Activated CD8-positive, alpha-beta memory T cell treated with anti-CD3 and anti-CD28 coated beads, Interleukin-2, amount 50 U/mL, for 1 hour (primary cell): ENCODE measurements around the gene FTCD.
"Not testable (repeated sequence)": the region's sequence is repeated elsewhere in the genome, so short reads cannot be mapped to it uniquely, and the experiment has no call there.

Experiments
- DNase-seq: peaks from one replicate; pipeline ENCODE4 v3.0.0-alpha.2; 2020; ENCODE audit errors: extremely low read depth

The FTCD gene

DNA sequence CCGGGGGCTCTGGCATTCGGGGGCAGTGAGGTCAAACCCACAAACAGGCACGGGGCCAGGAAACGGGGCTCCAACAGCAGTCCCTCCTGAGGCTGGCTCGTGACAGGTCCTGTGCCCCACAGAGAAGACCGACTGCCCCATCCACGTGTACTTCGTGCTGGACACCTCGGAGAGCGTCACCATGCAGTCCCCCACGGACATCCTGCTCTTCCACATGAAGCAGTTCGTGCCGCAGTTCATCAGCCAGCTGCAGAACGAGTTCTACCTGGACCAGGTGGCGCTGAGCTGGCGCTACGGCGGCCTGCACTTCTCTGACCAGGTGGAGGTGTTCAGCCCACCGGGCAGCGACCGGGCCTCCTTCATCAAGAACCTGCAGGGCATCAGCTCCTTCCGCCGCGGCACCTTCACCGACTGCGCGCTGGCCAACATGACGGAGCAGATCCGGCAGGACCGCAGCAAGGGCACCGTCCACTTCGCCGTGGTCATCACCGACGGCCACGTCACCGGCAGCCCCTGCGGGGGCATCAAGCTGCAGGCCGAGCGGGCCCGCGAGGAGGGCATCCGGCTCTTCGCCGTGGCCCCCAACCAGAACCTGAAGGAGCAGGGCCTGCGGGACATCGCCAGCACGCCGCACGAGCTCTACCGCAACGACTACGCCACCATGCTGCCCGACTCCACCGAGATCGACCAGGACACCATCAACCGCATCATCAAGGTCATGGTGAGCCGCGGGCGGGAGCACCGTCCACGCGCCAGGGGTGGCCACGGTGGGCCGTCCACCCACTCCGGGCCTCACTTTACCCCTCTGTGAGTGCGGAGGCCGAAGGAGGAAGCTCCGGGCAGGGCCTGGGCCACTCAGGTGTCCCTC, 43.3 kb downstream of the FTCD start:
- no peak for DNase-seq

DNA sequence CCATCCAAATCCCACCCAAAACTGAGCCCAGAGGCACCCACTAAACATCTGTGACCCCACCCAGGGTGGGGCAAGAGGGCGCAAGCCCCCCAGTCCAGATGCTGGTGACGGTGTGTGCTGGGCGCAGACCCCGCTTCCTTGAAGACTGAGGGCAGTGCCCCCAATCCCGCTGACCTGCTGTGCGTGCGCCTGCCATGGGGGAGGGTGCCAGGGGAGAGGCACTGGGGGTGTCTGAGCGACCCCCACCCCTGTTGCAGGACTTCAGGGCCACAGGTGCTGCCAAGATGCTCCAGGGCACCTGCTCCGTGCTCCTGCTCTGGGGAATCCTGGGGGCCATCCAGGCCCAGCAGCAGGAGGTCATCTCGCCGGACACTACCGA, 44.2 kb downstream of the FTCD start:
- DNase-seq: no peak

GRCh38 chr21:46110499-46111192, 44.7 kb downstream of the FTCD start:
- no peak for DNase-seq

- no peak for DNase-seq
Measured at GRCh38 chr21:46109313-46110221, 45.8 kb downstream of the FTCD start.

DNA sequence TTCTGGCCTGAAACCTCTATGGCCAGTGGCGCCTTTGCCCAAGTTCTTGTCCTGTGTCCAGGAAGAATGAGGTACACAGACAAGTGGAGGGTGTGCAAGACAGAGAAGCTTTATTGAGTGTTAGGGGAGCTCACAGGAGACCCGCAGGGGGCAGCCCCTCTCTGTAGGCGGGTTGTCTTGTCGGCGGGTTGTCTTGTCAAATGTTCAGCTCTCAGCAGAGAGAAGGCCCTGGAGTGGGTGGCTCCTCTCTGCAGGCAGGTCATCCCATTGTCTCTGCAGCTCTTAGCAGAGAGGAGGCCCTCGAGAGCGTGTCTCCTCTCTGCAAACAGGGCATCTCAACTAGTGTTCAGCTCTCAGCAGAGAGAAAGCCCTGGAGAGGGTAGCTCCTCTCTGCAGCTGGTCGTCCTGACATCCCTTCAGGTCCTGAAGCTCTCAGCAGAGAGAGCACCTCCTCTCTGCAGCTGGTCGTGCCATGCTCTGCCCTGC, 46.5 kb downstream of the FTCD start:
- no peak for DNase-seq

GRCh38 chr21:46107376-46107775, 48.0 kb downstream of the FTCD start:
- not testable (repeated sequence) for DNase-seq

GRCh38 chr21:46104104-46104503, 51.3 kb downstream of the FTCD start:
- DNase-seq: no peak

DNA sequence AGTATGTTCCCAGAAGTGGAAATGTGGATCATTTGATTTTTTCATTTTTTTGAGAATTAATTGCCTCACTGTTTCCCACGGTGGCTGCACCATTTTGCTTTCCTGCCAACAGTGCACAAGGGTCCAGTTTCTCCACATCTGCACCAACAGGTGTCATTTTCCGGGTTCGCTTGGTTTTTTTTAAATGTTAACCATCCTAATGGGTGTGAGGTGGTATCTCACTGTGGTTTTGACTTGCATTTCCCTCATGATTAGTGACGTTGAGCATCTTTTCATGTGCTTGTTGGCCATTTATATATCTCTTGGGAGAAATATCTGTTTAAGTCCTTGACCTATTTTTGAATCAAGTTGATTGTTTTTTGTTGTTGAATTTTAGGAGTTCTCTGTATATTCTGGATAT, 54.5 kb downstream of the FTCD start:
- DNase-seq: no peak

- no peak for DNase-seq
Measured at GRCh38 chr21:46100426-46100825, 55.0 kb downstream of the FTCD start.

DNA sequence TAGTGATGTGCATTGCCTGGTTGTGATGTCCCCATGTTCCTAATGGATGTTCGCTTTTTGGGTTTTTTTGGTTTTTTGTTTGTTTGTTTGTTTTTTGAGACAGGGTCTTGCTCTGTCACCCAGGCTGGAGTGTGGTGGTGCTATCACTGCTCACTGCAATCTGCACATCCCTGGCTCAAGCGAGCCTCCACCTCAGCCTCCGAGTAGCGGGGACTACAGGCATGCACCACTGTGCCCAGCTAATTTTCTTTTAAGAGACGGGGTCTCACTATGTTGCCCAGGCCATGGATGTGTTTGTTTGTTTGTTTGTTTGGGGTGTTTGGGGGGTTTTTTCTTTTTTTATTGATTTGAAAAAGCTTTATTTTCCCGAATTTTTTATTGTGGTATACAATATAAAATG, 55.4 kb downstream of the FTCD start:
- no peak for DNase-seq

- no peak for DNase-seq
Measured at GRCh38 chr21:46099476-46099875, 55.9 kb downstream of the FTCD start.

- no peak for DNase-seq
Measured at GRCh38 chr21:46098303-46099141, 56.9 kb downstream of the FTCD start.

- no peak for DNase-seq
Measured at GRCh38 chr21:46097336-46098293, 57.8 kb downstream of the FTCD start, which contains the start of gene COL6A2. Gene COL6A2, plus strand, starts transcription at chr21:46098112.

GRCh38 chr21:46096596-46097335, 58.6 kb downstream of the FTCD start:
- DNase-seq: no peak

- DNase-seq: no peak
Measured at GRCh38 chr21:46095814-46096595, 59.4 kb downstream of the FTCD start.

GRCh38 chr21:46095083-46095719, 60.2 kb downstream of the FTCD start:
- DNase-seq: no peak

- no peak for DNase-seq
Measured at GRCh38 chr21:46094401-46095082, 60.8 kb downstream of the FTCD start.
